ENCODE measurements around the gene YPEL1. TPM values are rescaled to one million over a fixed set of nuclear protein-coding genes. Genes with fewer than 3 reads are reported as not detected.
"Not testable (repeated sequence)": the region's sequence is repeated elsewhere in the genome, so short reads cannot be mapped to it uniquely, and the experiment has no call there.

The YPEL1 gene
- total and polyA plus RNA-seq, 11 donors = 2.5 to 10.0 (median 7.3) TPM

GRCh38 chr22:21753374-21754111, 17.9 kb upstream of the YPEL1 start:
- H3K4me3 ChIP-seq = no peak overlapping the region
- TF ChIP-seq CTCF (IDR thresholded peaks at IDR 0.05) (no peak), POLR2A (IDR thresholded peaks at IDR 0.05) (no peak)
- 74 to 80% (median 75%) methylated on average over 13 to 14 of the region's 14 CpGs for WGBS, 4 donors
- DNase-seq = no peak
- H3K36me3 ChIP-seq = peaks cover 0 to 22% (median 8%) of the 10 kb centered on the region in 9 donors
- peak in 1 of 4 donors; percentile 20 for ATAC-seq
- H3K27ac ChIP-seq = no peak overlapping the region
- H3K4me1 ChIP-seq = peaks cover 0 to 21% (median 6%) of the 10 kb centered on the region in 12 donors
- intact Hi-C loops (cut with DNase I) = no loop called here
- H3K9me3 ChIP-seq = no peaks in the 10 kb centered on the region
- no peaks in the 10 kb centered on the region for H3K27me3 ChIP-seq

- 90 to 93% (median 92%) methylated on average over 4 of the region's 4 CpGs for WGBS, 4 donors
- no peak for TF ChIP-seq POLR2A (IDR thresholded peaks at IDR 0.05)
- Histone ChIP-seq H3K27me3 (no peaks in the 10 kb centered on the region), H3K4me3 (no peak overlapping the region), H3K27ac (no peak overlapping the region), H3K36me3 (peaks cover 0 to 15% (median 3%) of the 10 kb centered on the region in 9 donors), H3K4me1 (peaks cover 0 to 21% (median 6%) of the 10 kb centered on the region in 12 donors), H3K9me3 (no peaks in the 10 kb centered on the region)
- no peak for DNase-seq
- ATAC-seq = no peak
- intact Hi-C loops (cut with DNase I) = no loop called here
Measured at GRCh38 chr22:21752276-21752675, 16.7 kb upstream of the YPEL1 start.

- Histone ChIP-seq H3K27me3 (no peaks in the 10 kb centered on the region), H3K36me3 (no peaks in the 10 kb centered on the region), H3K27ac (no peak overlapping the region), H3K4me3 (no peak overlapping the region), H3K9me3 (no peaks in the 10 kb centered on the region), H3K4me1 (no peaks in the 10 kb centered on the region)
- 85 to 89% (median 87%) methylated on average over 8 of the region's 8 CpGs for WGBS, 4 donors
- intact Hi-C loops (cut with DNase I) = no loop called here
- no peak for ATAC-seq
- TF ChIP-seq CTCF (IDR thresholded peaks at IDR 0.05) (no peak), POLR2A (IDR thresholded peaks at IDR 0.05) (no peak)
- DNase-seq = no peak
Measured at GRCh38 chr22:21745948-21746347, 10.4 kb upstream of the YPEL1 start.

- H3K36me3 ChIP-seq; DNase-seq; H3K9me3 ChIP-seq; H3K4me3 ChIP-seq; H3K27me3 ChIP-seq; H3K27ac ChIP-seq; intact Hi-C loops (cut with DNase I); H3K4me1 ChIP-seq; ATAC-seq: not testable (repeated sequence)
- WGBS, 4 donors = 94 to 96% (median 95%) methylated on average over 6 of the region's 6 CpGs
Measured at GRCh38 chr22:21744917-21745316, 9.3 kb upstream of the YPEL1 start.

GRCh38 chr22:21741790-21742189, 6.2 kb upstream of the YPEL1 start:
- Histone ChIP-seq H3K4me3 (no peak overlapping the region), H3K4me1 (no peaks in the 10 kb centered on the region), H3K27me3 (no peaks in the 10 kb centered on the region), H3K27ac (no peak overlapping the region), H3K36me3 (no peaks in the 10 kb centered on the region), H3K9me3 (no peaks in the 10 kb centered on the region)
- intact Hi-C loops (cut with DNase I) = no loop called here
- TF ChIP-seq CTCF (IDR thresholded peaks at IDR 0.05) (no peak), POLR2A (IDR thresholded peaks at IDR 0.05) (no peak)
- no peak for ATAC-seq
- WGBS, 4 donors = 74 to 91% (median 86%) methylated on average over 2 to 6 of the region's 6 CpGs
- DNase-seq = no peak

Data from heart left ventricle (tissue), 16 donors.